GM18499 (cell line): ENCODE results near the gene DBX1.
"Not testable (repeated sequence)": the region's sequence is repeated elsewhere in the genome, so short reads cannot be mapped to it uniquely, and the experiment has no call there.

ENCODE experiments used
- ATAC-seq: cut with Tn5 transposase; IDR thresholded peaks from one replicate; pipeline ENCODE4 v1.9.1; 2021; ENCODE audit warnings: moderate number of reproducible peaks; ENCODE audit not compliant: insufficient read depth, unreplicated experiment

The DBX1 gene, protein sequence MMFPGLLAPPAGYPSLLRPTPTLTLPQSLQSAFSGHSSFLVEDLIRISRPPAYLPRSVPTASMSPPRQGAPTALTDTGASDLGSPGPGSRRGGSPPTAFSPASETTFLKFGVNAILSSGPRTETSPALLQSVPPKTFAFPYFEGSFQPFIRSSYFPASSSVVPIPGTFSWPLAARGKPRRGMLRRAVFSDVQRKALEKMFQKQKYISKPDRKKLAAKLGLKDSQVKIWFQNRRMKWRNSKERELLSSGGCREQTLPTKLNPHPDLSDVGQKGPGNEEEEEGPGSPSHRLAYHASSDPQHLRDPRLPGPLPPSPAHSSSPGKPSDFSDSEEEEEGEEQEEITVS

DNA sequence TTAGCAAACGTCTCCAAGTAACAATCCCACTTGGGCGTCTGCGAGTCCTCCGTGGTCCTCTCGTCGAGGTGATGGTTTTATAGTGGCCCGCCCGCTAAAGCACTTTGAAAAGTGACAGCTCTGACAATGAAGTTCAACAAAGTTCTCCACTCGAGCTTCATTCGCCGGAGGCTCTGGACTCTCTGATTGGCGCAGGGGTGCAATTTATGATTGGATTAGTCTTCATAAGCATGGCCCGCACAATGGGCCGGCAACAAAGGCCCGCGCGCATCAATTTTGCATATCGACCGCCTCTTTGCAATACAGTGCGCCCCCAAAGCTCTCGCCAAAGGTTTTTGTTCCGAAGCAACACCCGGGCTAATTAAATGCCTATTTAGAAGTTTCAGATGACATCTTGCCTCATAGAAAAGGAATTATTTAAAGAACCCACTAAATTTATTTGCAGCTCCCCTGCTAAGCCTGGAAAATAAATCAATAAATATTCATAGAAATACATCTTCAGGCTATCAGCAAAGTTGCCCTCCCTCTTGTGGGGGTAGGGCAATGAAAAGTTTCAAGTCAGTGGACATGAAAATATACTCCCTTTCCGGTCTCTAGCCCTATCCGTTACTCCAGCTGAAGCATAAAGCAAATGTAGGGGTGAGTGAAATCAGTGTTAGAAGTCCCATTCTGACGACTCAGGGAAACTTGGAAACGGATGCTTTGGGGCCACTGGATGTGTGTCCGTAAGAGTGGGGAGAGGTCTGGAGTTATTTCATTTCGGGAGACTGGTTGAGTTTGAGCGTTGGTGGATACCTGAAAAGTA, at the start of gene DBX1:
TSS of gene DBX1 (minus strand) at position 51 of the 805 bp plus-strand sequence. CDS start 151 bp downstream, outside the sequence.
- ATAC-seq = no peak

DNA sequence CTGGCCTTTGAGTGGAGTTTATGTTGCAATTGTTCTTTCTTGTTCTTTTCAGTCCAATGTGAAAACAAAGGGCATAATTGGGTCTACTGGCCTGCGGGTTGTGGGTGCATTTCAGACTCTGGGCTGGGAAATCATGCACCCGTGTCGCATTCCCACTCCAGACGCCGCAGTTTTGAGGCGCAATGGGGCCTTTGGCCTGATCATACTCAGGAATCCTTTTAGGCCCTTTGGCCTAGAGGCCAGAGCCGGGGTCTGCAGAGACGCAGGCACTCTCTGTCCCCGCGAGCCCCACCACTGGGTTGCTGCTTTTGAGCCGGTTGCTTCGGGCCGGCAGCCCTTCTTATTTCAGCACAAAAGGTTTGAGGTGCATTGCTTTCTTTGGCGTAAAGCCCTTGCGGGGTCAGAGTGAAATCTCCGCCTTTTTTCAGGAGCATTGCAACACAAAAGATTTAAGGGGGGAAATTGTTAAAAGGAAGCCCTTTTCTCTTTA, 48.4 kb upstream of the DBX1 start:
- ATAC-seq = no peak

DNA sequence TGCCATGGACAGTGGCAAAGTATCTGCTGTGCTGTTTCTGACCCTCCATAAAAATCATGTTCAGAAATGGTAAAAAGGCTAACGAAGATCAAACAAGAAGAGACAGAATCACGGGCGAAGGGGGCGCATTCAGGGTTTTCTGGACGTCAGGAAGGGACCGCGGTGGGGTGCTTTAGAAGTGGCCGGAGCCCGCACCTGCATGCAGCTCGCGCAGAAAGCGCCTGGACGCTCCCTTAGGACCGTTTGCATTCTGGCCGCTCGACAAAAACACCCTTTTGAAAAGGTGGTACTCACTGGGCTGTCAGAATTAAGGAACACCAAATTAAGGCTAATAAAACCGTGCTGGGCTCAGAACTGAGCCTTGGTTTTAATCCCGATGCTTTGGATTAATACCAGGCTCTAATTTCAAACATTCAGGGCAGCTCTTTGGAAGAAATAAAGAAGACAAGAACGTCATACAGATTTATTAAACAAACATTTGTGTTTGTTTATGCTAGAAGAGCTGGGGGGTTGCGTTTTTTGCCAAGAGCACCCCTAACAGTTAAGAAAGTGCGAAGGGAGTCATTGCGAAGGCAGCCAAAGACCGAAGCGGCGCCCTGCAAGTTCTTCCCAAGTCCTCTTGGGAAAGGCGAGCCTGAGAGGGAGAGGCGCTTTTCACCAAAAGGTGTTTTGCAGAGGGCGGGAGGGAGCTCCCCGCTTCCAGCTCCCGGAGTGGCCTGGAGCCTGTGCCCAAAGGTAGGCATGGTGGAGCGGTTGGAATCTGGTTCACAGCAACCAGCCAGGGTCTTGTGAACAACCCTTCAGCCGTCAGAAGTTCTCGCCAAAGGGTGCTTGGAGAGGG, 47.7 kb upstream of the DBX1 start:
- ATAC-seq = no peak

DNA sequence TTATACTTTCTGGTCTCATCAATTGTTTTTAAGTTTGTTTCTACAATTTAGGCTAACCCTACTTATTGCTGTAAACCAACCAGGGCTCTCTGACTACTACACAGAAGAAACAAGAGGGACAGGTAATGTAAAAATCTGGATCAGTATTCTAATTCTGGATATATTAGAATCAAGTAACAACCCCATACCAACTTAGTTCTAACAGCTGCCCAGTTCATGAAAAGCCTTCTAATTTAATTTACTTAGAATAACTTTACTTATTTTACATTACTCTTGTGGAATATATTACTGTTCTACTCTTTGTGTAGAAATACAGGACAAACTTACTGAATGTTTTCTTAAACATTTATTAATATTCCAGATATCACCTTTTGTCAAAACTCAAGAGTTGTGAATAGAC, 45.5 kb upstream of the DBX1 start:
- no peak for ATAC-seq

DNA sequence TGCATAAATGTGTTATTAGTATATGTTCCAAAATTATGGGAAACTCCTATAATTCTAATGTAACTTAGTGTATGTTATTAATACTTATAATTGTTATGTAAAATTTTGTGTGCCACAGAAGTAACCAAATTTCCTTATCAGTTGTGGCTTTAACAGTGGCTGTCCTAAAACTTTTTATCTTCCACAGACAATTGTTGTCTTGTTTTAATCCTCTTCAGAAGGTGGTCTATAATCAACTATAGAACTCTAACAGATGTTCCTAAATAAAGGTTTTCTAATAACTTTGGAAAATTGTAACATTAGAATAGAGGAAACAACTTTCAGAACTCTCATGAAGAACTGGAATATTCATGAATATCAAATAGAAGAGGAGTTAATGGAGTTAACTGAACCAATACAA, 44.4 kb upstream of the DBX1 start:
- ATAC-seq = no peak

DNA sequence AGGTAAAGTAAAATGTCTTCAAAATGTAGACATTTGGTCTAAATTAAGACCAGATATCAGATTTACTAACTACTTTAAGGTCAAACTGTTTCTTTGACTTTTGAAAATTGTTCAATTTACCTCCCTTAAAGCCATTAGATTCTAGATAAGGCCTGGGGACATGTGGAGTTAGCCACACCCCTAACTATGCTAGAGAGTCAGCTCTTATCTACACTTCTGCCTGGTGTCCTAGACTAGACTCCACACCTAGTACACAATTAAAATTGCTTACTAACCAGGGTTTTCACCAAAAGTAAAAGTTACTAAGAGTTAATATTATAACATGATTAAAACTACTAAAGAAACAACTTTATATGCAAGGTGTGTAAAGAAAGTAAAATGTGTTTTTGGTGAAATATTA, 43.6 kb upstream of the DBX1 start:
- no peak for ATAC-seq

DNA sequence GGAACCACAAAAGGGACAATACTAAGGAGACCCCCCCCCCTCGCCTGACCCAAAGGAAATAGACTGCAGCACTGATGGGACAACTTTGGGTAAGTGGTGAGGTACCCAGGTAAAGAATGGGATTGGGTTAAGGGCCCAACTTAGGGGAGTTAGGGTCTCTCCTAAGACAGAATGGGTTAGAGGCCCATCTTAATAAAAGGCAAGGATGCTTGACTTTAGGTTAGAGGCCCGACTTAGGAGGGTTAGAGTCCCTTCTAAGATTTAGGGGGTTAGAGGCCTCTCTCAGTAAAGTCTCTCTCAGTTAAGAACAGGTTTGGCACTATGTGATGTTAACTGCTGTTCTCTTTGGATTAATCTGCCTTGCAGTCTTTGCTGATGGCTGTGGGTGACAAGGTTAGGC, 41.0 kb upstream of the DBX1 start:
- no peak for ATAC-seq

DNA sequence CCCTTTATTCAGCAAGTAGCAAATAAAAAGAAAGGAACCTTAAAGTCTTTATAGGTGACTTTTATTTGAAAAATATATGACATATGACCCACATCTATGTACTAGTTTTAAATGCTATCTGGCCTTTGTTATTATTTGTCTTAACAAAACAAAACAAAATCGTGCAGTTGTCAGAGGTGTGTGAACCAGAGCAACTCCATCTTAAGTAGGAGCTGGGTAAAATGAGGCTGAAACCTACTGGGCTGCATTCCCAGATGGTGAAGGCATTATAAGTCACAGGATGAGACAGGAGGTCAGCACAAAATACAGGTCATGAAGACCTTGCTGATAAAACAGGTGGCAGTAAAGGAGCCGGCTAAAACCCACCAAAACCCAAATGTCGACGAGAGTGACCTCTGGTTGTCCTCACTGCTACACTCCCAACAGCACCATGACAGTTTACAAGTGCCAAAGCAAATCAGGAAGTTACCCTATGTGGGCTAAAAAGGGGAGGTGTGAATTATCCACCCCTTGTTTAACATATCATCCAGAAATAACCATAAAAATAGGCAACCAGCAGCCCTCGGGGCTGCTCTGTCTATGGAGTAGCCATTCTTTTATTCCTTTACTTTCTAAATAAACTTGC, 40.2 kb upstream of the DBX1 start:
- ATAC-seq = not testable (repeated sequence)

DNA sequence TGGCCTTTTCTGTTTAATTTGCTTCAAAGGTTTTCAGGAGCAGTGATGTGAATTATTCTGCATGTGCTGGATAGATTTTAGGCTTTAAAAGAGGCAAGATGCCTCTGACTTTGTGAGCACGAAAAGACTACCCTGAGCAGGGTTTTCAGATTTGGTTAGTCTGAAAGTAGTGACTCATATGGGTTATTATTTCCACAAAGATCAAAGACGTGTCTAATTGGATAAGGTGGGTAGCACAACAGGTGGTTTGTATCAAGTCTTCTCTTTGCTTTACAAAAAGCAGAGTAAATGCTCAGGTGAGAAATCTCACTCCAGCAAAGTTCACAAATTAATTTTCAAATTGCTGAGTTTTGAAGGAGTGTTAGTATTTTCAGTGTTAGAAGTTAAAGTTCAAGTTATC, 37.6 kb upstream of the DBX1 start:
- no peak for ATAC-seq

DNA sequence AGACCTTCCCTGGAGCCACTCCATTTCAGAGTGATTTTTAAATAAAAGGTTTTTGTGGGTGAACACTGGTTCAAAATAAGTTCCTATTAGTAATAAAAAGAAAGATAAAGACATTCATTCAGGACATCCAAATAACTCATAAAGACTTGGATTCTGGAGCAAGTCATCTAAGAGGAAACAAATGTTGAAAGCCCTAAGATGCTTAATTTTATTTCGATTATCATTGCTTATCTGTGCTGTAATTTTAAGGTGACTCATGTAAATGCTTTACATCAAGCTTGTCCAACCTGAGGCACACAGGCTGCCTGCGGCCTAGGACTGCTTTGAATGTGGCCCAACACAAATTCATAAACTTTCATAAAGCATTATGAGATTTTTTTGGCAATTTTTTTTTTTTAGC, 34.2 kb upstream of the DBX1 start:
- no peak for ATAC-seq

DNA sequence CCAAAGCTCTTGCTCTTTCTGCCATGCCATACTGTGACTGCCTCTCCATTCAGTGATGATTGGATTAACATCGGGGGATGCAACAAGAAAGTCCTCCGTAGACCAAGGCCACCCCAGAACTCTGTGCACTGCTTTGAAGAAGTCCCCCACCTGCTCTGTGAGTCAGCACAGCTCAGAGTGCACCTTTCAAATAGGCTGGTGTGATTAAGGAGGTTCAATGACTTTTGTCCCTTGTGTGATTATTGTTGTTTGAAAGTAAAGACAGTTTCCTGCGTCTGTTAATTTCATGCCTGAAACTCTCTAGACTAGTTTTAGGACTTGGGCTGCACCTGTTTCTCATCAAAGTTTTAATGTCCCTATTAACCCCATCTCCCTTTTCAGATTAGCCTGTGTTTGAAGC, 33.0 kb upstream of the DBX1 start:
- ATAC-seq = no peak

DNA sequence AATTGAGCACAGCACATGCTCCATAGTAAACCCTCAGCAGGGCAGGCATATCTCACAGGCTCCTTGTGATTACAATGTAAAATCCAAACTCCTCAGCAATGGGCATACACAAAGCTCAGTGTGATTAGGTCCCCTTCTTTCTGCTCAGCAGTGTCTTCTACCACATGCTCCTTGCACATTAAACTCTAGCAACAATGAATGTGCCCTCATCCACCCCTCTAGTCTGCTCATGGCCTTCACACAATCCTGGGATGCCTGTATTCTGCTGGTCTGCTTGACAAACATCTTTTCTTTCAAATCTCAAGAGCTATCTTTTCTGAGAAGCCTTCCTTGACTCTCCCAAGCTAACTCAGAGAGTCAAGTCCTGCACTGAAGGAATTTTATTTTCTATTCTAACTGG, 32.4 kb upstream of the DBX1 start:
- ATAC-seq = no peak

DNA sequence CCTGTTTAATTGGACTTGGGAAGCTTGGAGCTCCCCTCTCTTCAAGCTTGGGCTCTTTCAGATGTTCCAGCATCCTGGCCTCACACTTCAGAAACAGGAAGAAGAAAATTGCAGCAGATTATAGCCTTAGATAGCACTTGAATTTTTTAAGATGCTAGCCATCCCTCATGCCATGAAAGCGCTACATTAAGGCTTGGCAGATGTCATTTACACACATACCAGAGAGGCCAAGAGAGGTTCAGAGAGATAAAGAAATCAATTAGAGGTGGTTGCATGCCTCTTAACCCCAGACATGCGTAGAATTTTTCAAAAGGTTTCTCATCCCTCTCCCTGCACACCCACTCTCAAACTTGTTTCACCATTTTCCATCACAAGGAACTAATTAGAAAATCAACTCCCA, 31.9 kb upstream of the DBX1 start:
- no peak for ATAC-seq

DNA sequence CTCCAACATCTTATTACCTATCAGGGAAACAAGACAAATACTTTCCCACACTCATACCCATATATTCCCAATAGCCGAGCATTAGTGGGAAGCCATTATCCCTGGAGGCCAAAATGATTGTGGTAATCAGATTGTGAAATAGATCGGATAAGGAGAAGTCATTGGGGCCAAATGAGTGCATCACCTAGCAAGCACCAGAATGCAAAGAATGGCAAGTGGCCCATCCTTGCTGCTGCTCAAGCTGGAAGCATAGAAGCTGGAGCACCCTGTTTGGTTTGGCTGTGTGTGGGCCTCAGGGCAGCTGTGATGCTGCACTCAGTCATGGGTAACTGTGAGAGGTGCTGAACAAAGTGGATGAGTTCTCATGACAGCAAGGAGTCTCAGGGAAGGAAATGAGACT, 18.7 kb upstream of the DBX1 start:
- ATAC-seq = no peak

DNA sequence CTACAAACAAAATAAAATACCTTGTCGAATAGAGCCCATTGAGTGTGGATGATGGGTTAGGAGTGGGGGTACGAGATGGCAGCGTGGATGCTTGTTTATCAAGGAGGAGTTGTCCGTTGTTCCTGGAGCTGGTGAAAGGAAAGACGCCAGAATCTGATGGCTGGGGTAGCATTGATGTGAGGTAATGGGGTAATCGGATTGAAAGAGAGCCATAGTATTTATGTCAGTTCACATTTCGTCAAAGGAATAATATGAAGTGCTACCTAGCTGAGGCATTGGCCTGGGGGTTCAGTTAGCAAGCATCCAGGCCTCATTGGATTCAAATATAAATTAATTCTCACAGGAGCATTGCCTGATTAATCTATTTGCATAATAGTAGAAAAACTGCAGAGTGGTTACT, 16.9 kb upstream of the DBX1 start:
- no peak for ATAC-seq

DNA sequence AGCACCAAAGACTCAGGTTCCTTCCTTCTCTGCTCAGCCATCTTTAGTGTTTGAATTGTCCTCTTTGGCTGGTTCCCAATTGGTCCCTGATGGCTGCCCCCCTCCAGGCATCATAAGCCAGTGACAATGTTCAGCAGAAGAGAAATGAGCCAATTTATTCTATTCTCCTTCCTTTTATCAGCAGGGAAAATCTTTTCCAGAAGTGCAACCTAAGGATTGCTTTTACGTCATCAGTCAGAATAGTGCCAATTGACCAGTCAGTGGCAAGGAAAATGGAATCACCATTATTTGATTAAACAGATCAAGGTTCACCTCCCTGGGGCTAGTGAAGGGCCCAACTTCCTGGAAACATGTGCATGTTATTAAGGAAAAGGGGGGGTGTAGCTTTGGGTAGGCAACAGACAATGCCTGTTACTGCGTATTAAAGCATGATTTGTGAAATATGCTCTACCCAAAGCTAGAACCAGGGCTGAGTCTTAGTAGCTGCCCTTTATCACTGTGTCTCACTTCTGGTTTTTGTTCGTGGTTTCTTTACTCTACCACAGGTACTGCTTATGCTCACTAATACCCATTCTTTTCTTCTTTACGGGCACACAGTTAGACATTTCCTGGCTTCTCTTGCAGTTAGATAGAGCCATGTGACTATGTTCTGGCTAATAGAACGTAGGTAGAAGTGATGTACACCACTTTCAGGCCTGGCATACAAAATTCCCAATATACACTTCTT, 12.6 kb upstream of the DBX1 start:
- no peak for ATAC-seq

DNA sequence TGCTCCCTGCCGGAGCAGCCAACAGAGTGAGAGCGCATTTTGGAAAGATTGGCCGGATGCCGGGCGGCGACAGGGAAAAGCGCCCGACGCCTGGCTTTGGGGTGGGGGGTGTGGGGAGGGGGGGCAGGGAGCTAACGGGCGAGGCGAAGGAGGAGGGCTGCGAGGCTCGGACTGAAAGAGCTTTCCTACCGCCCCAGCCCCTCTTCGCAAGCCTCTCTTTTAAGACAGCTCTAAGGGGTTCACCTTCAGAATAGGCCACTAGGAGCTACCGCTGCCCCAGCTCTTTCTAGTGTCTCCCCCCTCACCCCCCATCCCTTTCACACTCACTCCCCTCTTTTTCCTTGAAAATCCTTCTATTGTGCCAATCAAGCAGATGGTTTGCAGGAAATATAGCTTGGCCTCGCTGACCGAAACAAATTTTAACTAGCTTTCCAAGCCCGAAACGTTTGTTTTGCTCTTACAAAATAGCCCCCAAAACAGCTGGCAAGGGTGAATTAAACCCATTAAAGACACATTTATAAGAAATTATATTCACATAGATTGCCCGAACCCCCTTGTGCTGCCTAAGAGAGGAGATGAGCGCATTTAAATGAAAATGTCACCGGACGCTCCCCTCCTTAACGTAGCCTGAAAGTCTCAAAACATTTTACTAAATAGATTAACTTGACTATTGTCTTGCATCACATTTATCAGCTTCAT, 3.7 kb upstream of the DBX1 start:
- no peak for ATAC-seq

DNA sequence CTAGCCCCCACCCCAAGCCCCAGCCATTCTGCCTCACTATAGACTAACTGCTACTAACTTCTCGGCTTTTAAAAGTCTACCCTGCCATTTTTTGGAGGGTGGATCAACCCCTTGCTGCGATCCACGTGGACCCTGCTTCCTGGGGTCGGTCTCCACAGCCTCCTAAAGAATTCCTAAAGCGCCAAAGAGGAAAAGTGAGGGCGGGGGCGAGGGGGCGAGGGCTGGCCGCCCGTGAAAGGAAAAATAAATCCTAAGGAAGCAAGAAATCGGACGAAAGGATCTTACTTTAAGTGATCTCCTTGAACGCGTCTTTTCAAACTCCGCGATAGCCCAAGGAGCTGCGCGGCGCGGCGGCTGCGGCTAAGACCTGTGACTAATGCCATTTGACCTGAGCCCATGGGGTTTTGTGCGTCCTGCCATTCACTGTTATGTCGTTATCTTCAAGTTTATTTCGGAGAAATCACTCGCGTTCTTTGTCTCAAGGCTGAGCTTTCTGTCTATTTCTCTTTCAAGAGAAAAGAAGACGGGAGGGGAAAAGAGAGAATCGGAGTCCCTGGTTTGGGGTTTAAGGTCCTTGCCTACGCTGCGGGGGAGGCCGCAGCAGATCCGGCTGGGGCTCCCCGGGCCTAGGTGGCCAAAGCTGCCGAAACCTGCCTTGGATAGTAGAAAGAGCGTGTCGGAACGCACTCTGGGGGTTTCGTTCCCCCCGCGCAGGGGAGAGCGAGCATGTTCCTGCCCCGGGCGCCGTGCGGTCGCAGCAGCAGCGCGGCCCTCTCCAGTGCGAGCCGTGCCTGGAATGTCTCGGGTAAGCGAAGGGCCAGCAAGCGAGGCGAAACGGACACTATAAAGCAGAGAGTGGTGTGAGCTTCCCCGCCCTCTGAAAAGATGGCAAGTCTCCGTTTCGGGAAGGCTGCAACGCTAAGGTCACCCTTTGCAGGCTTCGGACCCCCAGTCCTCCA, 2.8 kb upstream of the DBX1 start:
- no peak for ATAC-seq
